ENCODE measurements around the gene C22orf23.

DNA sequence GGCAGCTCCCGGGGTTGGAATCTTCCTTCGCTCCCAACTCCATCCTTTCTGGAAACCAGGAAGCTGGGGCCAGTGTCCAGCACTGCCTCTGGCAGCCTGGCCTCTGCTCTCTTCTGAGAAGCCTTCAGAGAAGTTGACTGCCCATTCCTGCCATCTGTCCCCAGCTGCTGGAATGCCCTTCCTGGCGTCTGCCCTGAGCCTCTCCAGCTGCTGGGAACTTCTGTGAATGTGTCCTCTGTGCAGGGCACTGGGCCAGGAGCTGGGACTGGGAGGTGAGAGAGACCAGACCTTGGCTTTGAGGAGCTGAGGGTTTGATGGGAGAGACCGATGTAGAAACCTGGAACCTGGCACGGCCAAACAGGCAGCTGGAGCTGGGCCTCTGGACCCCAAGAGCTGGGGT lies 36.9 kb upstream of the C22orf23 start:
- TF ChIP-seq POLR2AphosphoS5 (IDR thresholded peaks at IDR 0.05), result no peak
- TF ChIP-seq, protein P1, sequence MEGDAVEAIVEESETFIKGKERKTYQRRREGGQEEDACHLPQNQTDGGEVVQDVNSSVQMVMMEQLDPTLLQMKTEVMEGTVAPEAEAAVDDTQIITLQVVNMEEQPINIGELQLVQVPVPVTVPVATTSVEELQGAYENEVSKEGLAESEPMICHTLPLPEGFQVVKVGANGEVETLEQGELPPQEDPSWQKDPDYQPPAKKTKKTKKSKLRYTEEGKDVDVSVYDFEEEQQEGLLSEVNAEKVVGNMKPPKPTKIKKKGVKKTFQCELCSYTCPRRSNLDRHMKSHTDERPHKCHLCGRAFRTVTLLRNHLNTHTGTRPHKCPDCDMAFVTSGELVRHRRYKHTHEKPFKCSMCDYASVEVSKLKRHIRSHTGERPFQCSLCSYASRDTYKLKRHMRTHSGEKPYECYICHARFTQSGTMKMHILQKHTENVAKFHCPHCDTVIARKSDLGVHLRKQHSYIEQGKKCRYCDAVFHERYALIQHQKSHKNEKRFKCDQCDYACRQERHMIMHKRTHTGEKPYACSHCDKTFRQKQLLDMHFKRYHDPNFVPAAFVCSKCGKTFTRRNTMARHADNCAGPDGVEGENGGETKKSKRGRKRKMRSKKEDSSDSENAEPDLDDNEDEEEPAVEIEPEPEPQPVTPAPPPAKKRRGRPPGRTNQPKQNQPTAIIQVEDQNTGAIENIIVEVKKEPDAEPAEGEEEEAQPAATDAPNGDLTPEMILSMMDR (IDR thresholded peaks at IDR 0.05), result no peak
- no peak for TF ChIP-seq POLR2A (IDR thresholded peaks at IDR 0.05)
- TF ChIP-seq EP300 (IDR thresholded peaks at IDR 0.05), result no peak
